Naive thymus-derived CD4-positive, alpha-beta T cell (primary cell): Measurements from ENCODE around the gene ALPP. TPM values are rescaled to one million over a fixed set of nuclear protein-coding genes. Genes with fewer than 3 reads are reported as not detected.
A peak's percentile ranks its signal among the peaks of the same experiment; 100 is the strongest.

Experiments used
- ATAC-seq: fragments of 150-1000 bp; cut with Tn5 transposase; 2 replicates; pipeline ENCODE4 v1.10.0; 2021; ENCODE audit warnings: mild to moderate bottlenecking, moderate library complexity
- CTCF ChIA-PET: fragments of 350-600 bp; sonication (Branson Sonifier 250); formaldehyde crosslinking; loops from one replicate; lab custom pipeline; 2021; ENCODE audit warnings: antibody characterized with exemption; lab: Charles Lee
- POLR2A ChIA-PET: fragments of 350-600 bp; sonication (Branson Sonifier 250); formaldehyde crosslinking; loops from one replicate; lab custom pipeline; 2021; ENCODE audit warnings: antibody characterized with exemption, inconsistent platforms; lab: Charles Lee
- DNase-seq, 9 donors: peaks; one replicate each; pipeline versions ENCODE4 v3.0.0 to v3.0.0-alpha.2; 2020 to 2022; ENCODE audit warnings: mixed read lengths in 1 of 9
- H3K27ac ChIP-seq: one replicate; pipeline ENCODE4 v1.7.0; 2013; ENCODE audit warnings: mild to moderate bottlenecking, low read depth, low read length, moderate library complexity
- H3K27me3 ChIP-seq, 2 donors: one replicate each; pipeline ENCODE4 v1.7.0; 2013; ENCODE audit warnings: low read length in 2 of 2, mild to moderate bottlenecking in 2 of 2, moderate library complexity in 2 of 2; ENCODE audit not compliant: control insufficient read depth in 2 of 2, insufficient read depth in 2 of 2
- H3K36me3 ChIP-seq, 3 experiments: 1 replicate in 2 of 3; 2 replicates in 1 of 3; pipeline ENCODE4 v1.7.0; 2013; ENCODE audit warnings: low read length in 3 of 3, mild to moderate bottlenecking in 3 of 3, moderate library complexity in 1 of 3; ENCODE audit not compliant: insufficient read depth in 3 of 3, control insufficient read depth in 2 of 3
- H3K4me1 ChIP-seq, 2 donors: one replicate each; pipeline ENCODE4 v1.7.0; 2013; ENCODE audit warnings: low read length in 2 of 2, mild to moderate bottlenecking in 2 of 2, moderate library complexity in 1 of 2; ENCODE audit not compliant: control insufficient read depth in 2 of 2, insufficient read depth in 2 of 2
- H3K4me3 ChIP-seq: 2 replicates; pipeline ENCODE4 v1.7.0; 2013; ENCODE audit warnings: mild to moderate bottlenecking, low read length
- H3K9me3 ChIP-seq, 3 experiments: 1 replicate in 2 of 3; 2 replicates in 1 of 3; pipeline ENCODE4 v1.7.0; 2013; ENCODE audit warnings: low read length in 3 of 3; ENCODE audit not compliant: control insufficient read depth in 2 of 3
- H3K27ac Mint-ChIP-seq, 9 donors: one replicate each; pipeline ENCODE4 v1.8.0; 2020 to 2022; ENCODE audit warnings: mixed read lengths in 9 of 9, mild to moderate bottlenecking in 8 of 9, moderate library complexity in 5 of 9, inconsistent platforms in 2 of 9
- H3K27me3 Mint-ChIP-seq, 5 donors: one replicate each; pipeline ENCODE4 v1.8.0; 2021 to 2022; ENCODE audit warnings: mixed read lengths in 5 of 5, mild to moderate bottlenecking in 1 of 5
- H3K36me3 Mint-ChIP-seq, 5 donors: one replicate each; pipeline ENCODE4 v1.8.0; 2020 to 2022; ENCODE audit warnings: mixed read lengths in 5 of 5, mild to moderate bottlenecking in 3 of 5, inconsistent platforms in 1 of 5
- H3K4me1 Mint-ChIP-seq, 7 donors: one replicate each; pipeline ENCODE4 v1.8.0; 2020 to 2022; ENCODE audit warnings: mixed read lengths in 7 of 7, mild to moderate bottlenecking in 3 of 7, inconsistent platforms in 1 of 7
- H3K4me3 Mint-ChIP-seq, 10 donors: one replicate each; pipeline ENCODE4 v1.8.0; 2020 to 2022; ENCODE audit warnings: mild to moderate bottlenecking in 10 of 10, mixed read lengths in 10 of 10, moderate library complexity in 6 of 10, inconsistent platforms in 2 of 10
- H3K9me3 Mint-ChIP-seq, 11 donors: one replicate each; pipeline ENCODE4 v1.8.0; 2020 to 2022; ENCODE audit warnings: mixed read lengths in 11 of 11, mild to moderate bottlenecking in 4 of 11, inconsistent platforms in 1 of 11, moderate library complexity in 1 of 11
- intact Hi-C, 2 donors: fragments of 100-400 bp; cut with micrococcal nuclease; formaldehyde crosslinking; loops; one replicate each; pipeline ENCODE4 v1.15.1; 2023
- polyA plus RNA-seq, 2 donors: library from polyadenylated mRNA; unstranded; fragments of 300-500 nt; fragmentation: Illumina TruSeq; gene quantifications; one replicate each; pipeline ENCODE4 v1.2.3, GENCODE V29; 2021
- total RNA-seq, 6 experiments: library from RNA in 5 of 6; stranded (reverse) in 5 of 6; gene quantifications; 1 replicate in 5 of 6; 2 replicates in 1 of 6; pipeline ENCODE4 v1.2.3 and lab custom pipeline; 2021 to 2026

ALPP gene
- total and polyA plus RNA-seq, 7 experiments from 2014 or later: 0.24 TPM; not detected in 5

DNA sequence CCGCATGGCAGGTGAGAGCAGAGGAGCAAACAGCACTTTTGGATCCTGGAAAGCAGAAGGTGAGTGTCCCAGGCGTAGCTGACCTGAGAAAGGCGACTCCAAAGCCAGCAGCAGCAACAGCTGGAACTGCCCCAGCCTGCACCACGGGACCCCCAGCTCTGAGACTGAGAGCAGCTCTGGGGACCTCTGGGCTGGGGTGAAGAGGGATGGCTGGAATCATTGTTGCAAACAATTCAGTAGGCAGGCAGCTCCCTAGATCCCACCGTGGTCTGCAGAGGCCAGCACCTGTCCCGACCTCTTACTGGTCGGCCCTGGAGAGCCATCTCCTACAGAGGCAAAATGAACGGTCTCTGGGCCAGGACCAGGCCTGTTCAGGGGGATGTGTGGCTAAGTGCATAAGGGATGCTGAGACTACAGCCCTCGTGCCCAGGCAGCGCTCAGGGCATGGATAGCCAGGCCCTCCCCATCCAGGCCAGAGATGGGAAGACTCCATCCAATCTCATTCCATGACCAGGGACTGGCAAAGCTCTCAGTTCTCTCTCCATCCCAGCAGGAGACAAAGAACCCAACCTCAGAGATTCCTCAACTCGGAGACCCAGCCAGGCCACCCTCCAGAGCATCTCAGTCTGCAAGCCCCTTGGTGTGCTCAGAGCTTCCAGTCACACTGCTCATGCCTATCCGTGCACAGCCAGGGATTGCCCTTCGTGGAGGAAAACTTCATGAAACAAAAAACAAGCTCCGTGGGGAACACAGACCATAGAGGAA is 38.2 kb upstream of the ALPP start:
- Histone ChIP-seq H3K36me3 (peaks cover 0 to 7% (median 0%) of the 10 kb centered on the region in 3 experiments), H3K9me3 (no peaks in the 10 kb centered on the region), H3K4me1 (no peaks in the 10 kb centered on the region), H3K27me3 (no peaks in the 10 kb centered on the region), H3K27ac (no peak overlapping the region), H3K4me3 (no peak overlapping the region)
- no peak for DNase-seq
- H3K36me3 Mint-ChIP-seq: peaks cover 0 to 3% (median 0%) of the 10 kb centered on the region in 5 donors
- H3K9me3 Mint-ChIP-seq: peaks cover 0 to 3% (median 0%) of the 10 kb centered on the region in 11 donors
- no peak for ATAC-seq
- peaks cover 0 to 24% (median 6%) of the 10 kb centered on the region in 7 donors for H3K4me1 Mint-ChIP-seq
- peak overlapping the region in 1 of 9 donors; percentile 54 for H3K27ac Mint-ChIP-seq
- no peak overlapping the region for H3K4me3 Mint-ChIP-seq
- POLR2A ChIA-PET: no interaction called here
- intact Hi-C loops: loop anchor here in 1 of 2 donors (5.0 kb wide), 1 partner anchor 102 kb away; no protein-coding TSS in a partner anchor
- CTCF ChIA-PET: interaction anchor here (1.0 kb wide), 1 partner anchor 487 kb away, joined by 3 read pairs; no protein-coding TSS in a partner anchor
- H3K27me3 Mint-ChIP-seq: peaks cover 0 to 4% (median 0%) of the 10 kb centered on the region in 5 donors

DNA sequence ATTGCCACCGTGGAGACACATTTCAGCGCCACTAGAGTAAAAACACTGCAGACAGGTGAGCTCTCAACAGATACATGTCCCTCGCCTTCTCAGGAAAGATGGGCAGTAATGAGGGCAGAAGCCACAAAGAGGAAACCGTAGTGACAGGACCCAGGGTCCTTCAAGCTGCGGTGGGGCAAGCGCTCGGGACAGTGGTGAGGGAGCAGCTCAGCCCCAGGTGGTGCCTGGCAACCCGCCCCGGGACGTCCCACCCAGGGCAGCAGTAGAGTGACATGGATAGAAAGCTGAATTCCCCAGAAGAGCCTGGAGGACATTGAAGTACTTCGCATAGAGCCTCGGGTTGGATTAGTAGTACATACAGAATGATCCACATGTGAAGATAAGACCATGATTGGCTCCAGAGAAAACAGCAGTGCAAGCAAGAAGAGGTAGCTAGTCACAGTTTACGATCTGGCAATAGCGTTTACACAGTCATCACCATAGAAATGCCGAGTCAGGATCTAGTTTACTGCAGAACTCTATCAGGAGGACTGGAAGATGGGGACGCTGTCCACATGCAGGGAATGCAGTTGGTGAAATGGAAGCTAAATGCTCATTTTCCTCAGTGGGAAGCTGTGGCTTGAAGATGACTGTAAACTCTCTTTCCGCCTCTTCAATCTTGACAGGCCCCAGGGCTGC is 37.4 kb upstream of the ALPP start:
- Mint-ChIP-seq H3K4me3 (no peak overlapping the region), H3K4me1 (peaks cover 0 to 24% (median 6%) of the 10 kb centered on the region in 7 donors), H3K27me3 (peaks cover 0 to 6% (median 0%) of the 10 kb centered on the region in 5 donors), H3K9me3 (peaks cover 0 to 3% (median 0%) of the 10 kb centered on the region in 11 donors), H3K36me3 (peaks cover 0 to 3% (median 0%) of the 10 kb centered on the region in 5 donors), H3K27ac (no peak overlapping the region)
- H3K27ac ChIP-seq: no peak overlapping the region
- ATAC-seq (no peak), DNase-seq (no peak)
- no peak overlapping the region for H3K4me3 ChIP-seq
- CTCF ChIA-PET: interaction anchor here (0.6 to 1.0 kb wide), 2 partner anchors 488 to 982 kb away, joined by 3 to 5 read pairs; no protein-coding TSS in a partner anchor
- POLR2A ChIA-PET: no interaction called here
- peaks cover 0 to 3% (median 0%) of the 10 kb centered on the region in 3 experiments for H3K36me3 ChIP-seq
- H3K9me3 ChIP-seq: no peaks in the 10 kb centered on the region
- H3K4me1 ChIP-seq: no peaks in the 10 kb centered on the region
- intact Hi-C loops: loop anchor here in 1 of 2 donors (5.0 kb wide), 1 partner anchor 101 kb away; no protein-coding TSS in a partner anchor
- H3K27me3 ChIP-seq: no peaks in the 10 kb centered on the region

DNA sequence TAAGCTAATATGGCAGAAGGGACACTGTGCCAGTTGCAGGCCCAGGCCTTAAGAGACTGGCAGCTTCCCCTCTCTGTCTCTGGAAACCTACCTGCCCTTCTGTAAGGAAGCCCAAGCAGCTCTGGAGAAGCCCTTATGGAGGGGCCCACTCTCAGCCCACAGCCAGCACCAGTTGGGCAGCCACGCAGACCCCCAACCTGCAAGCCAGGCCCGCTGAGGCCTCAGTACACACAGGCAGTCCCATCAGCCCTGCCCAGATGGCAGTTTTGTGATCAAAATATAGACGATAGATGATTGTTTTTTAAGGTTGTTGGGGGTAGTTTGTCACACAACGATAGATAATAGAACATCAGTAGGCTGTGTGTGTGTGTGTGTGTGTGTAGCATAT is 36.8 kb upstream of the ALPP start:
- Histone ChIP-seq H3K9me3 (no peaks in the 10 kb centered on the region), H3K4me1 (no peaks in the 10 kb centered on the region), H3K27ac (no peak overlapping the region), H3K27me3 (no peaks in the 10 kb centered on the region), H3K36me3 (no peaks in the 10 kb centered on the region), H3K4me3 (no peak overlapping the region)
- ATAC-seq (no peak), DNase-seq (no peak)
- intact Hi-C loops: loop anchor here in 1 of 2 donors (5.0 kb wide), 1 partner anchor 101 kb away; no protein-coding TSS in a partner anchor
- H3K27ac Mint-ChIP-seq: no peak overlapping the region
- H3K4me3 Mint-ChIP-seq: no peak overlapping the region
- CTCF ChIA-PET: interaction anchor here (0.6 to 1.0 kb wide), 2 partner anchors 489 to 983 kb away, joined by 3 to 5 read pairs; no protein-coding TSS in a partner anchor
- peaks cover 0 to 4% (median 0%) of the 10 kb centered on the region in 11 donors for H3K9me3 Mint-ChIP-seq
- peaks cover 0 to 24% (median 6%) of the 10 kb centered on the region in 7 donors for H3K4me1 Mint-ChIP-seq
- POLR2A ChIA-PET: no interaction called here
- peaks cover 0 to 3% (median 0%) of the 10 kb centered on the region in 5 donors for H3K36me3 Mint-ChIP-seq
- peaks cover 0 to 9% (median 0%) of the 10 kb centered on the region in 5 donors for H3K27me3 Mint-ChIP-seq

DNA sequence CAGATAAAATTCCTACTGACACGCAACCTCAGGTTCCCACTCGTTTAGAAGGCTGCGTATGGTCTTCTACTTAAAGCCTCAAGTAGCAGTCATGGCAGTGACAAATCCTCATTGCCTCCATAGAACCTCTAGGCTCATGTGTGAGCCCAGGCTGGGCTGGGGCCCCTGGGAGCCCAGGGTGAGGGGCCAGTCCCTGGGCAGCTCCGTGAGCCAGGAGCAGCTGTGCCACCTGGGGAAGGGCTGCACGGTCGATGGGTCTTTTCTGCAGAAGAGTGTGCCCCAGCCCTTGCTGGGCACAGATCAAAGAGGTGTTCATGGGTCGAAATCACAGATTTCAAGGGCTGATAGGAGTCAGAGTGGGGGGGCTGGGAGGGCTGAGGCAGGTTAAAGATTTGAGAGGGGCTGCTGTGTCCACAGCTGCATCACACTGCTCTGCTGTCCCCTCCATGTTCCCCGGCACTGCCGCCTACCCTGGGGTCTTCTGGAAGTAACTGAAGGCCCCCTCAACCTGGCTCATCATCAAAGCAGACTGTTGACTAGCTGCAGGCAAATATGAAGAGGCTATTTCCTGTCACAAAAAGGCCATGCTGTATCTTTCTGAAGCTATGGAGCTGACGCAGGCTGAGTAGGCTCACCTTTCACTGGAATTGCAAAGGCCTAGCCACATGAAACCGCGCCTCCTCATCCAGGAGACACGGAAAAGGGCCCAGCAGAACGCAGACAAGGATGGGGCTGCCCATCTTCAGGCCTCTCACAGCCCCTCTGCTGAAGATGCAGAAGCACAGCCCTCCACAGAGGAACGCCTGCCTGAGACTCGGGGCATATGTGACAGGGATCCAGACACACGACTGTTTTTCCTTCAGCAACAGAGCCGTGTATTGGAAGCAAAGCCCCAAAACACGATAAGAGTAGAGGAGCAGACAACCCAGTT is 35.7 kb upstream of the ALPP start:
- ChIA-PET POLR2A (no interaction called here), CTCF (no interaction called here)
- no peaks in the 10 kb centered on the region for H3K9me3 ChIP-seq
- Mint-ChIP-seq H3K36me3 (peaks cover 0 to 3% (median 0%) of the 10 kb centered on the region in 5 donors), H3K4me3 (peak overlapping the region in 1 of 10 donors; percentile 4), H3K27ac (peak overlapping the region in 3 of 9 donors; percentile 12 to 66 (median 56)), H3K9me3 (peaks cover 0 to 7% (median 0%) of the 10 kb centered on the region in 11 donors), H3K4me1 (peaks cover 0 to 24% (median 6%) of the 10 kb centered on the region in 7 donors), H3K27me3 (peaks cover 0 to 14% (median 0%) of the 10 kb centered on the region in 5 donors)
- DNase-seq (no peak), ATAC-seq (no peak)
- H3K27me3 ChIP-seq: no peaks in the 10 kb centered on the region
- intact Hi-C loops: loop anchor here in 1 of 2 donors (5.0 kb wide), 1 partner anchor 99 kb away; no protein-coding TSS in a partner anchor
- H3K4me3 ChIP-seq: no peak overlapping the region
- no peak overlapping the region for H3K27ac ChIP-seq
- H3K36me3 ChIP-seq: no peaks in the 10 kb centered on the region
- H3K4me1 ChIP-seq: no peaks in the 10 kb centered on the region

DNA sequence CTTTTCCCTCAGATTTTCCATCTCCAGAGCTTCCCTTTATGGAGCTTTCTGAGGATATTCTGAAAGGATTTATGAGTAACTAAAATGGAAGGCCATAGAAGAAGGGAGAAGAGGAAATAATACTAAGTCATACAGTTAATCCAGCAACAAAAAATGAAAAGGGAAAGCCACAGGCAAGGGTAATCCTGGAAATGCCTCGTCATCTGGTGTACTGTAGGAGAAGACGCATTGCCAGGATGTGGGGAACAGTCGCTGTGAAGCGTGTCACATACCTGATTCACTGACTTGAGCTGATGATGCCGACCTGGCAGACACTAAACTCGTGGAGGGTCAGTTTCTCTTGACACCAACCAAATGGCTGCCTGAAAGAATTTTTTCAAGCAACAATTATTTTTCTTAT is 34.7 kb upstream of the ALPP start:
- ATAC-seq (no peak), DNase-seq (no peak)
- Mint-ChIP-seq H3K36me3 (peaks cover 0 to 3% (median 0%) of the 10 kb centered on the region in 5 donors), H3K27ac (peak overlapping the region in 1 of 9 donors; percentile 66), H3K27me3 (peaks cover 0 to 19% (median 0%) of the 10 kb centered on the region in 5 donors), H3K4me3 (no peak overlapping the region), H3K9me3 (peaks cover 0 to 8% (median 0%) of the 10 kb centered on the region in 11 donors), H3K4me1 (peaks cover 1 to 24% (median 6%) of the 10 kb centered on the region in 7 donors)
- H3K4me1 ChIP-seq: peaks cover under 1 to 2% of the 10 kb centered on the region in 2 donors
- no peaks in the 10 kb centered on the region for H3K27me3 ChIP-seq
- H3K4me3 ChIP-seq: no peak overlapping the region
- intact Hi-C loops: loop anchor here in 1 of 2 donors (5.0 kb wide), 1 partner anchor 98 kb away; no protein-coding TSS in a partner anchor
- POLR2A ChIA-PET: no interaction called here
- no peak overlapping the region for H3K27ac ChIP-seq
- H3K36me3 ChIP-seq: no peaks in the 10 kb centered on the region
- CTCF ChIA-PET: no interaction called here
- H3K9me3 ChIP-seq: no peaks in the 10 kb centered on the region
